Measurements from ENCODE around the gene CBS.

DNA sequence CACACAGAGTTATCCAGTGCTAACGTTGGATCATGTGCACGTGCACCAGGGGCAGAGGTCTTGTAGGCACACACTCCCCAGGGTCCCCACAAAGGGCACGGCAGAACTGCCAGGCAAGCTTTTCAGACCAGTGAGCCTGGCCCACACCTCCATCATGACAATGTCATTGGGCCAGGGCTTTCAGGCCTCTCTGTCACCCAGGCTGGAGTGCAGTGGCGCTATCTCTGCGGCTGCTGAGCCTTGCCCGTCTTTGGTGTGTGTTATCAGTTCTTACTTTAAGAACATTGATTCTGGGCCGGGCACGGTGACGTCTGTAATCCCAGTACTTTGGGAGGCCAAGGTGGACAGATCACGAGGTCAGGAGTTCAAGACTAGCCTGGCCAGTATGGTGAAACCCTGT lies 57.1 kb downstream of the CBS start:
- TF ChIP-seq, protein P1, sequence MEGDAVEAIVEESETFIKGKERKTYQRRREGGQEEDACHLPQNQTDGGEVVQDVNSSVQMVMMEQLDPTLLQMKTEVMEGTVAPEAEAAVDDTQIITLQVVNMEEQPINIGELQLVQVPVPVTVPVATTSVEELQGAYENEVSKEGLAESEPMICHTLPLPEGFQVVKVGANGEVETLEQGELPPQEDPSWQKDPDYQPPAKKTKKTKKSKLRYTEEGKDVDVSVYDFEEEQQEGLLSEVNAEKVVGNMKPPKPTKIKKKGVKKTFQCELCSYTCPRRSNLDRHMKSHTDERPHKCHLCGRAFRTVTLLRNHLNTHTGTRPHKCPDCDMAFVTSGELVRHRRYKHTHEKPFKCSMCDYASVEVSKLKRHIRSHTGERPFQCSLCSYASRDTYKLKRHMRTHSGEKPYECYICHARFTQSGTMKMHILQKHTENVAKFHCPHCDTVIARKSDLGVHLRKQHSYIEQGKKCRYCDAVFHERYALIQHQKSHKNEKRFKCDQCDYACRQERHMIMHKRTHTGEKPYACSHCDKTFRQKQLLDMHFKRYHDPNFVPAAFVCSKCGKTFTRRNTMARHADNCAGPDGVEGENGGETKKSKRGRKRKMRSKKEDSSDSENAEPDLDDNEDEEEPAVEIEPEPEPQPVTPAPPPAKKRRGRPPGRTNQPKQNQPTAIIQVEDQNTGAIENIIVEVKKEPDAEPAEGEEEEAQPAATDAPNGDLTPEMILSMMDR (conservative IDR thresholded peaks at IDR 0.05 in 1 of 2, IDR thresholded peaks at IDR 0.05 in 1 of 2; ENCODE audit: extremely low read depth in 1 of 2, insufficient read depth in 1 of 2, low read depth in 1 of 2, low read length in 2 of 2): no peak
- no peak for TF ChIP-seq EZH2 (IDR thresholded peaks at IDR 0.05; ENCODE audit: borderline replicate concordance, low read length)

Measured in mammary epithelial cell (primary cell).